GM21528 (cell line): ENCODE results near the gene OR10T2.
"Not testable (repeated sequence)": the region's sequence is repeated elsewhere in the genome, so short reads cannot be mapped to it uniquely, and the experiment has no call there.

ENCODE experiments used
- ATAC-seq: cut with Tn5 transposase; IDR thresholded peaks from one replicate; pipeline ENCODE4 v1.9.1; 2021; ENCODE audit warnings: mild to moderate bottlenecking, moderate library complexity; ENCODE audit not compliant: unreplicated experiment, low FRiP score

OR10T2 gene

GRCh38 chr1:158357441-158357840 is 41.8 kb downstream of the OR10T2 start:
- no peak for ATAC-seq

GRCh38 chr1:158356616-158357015 is 42.6 kb downstream of the OR10T2 start:
- ATAC-seq, result no peak

- ATAC-seq, result no peak
Observed at GRCh38 chr1:158355773-158356285, 43.4 kb downstream of the OR10T2 start.

GRCh38 chr1:158354255-158354654 is 45.0 kb downstream of the OR10T2 start:
- ATAC-seq, result no peak

GRCh38 chr1:158353303-158354075 is 45.8 kb downstream of the OR10T2 start, which contains the start of gene CD1E:
Gene CD1E (plus strand): TSS chr1:158353894. CDS start chr1:158353989, 95 bp downstream.
- no peak for ATAC-seq

- ATAC-seq, result not testable (repeated sequence)
Observed at GRCh38 chr1:158348946-158349345, 50.3 kb downstream of the OR10T2 start.
